Measurements from ENCODE around the gene CCDC102B. TPM values are rescaled to one million over a fixed set of nuclear protein-coding genes. Genes with fewer than 3 reads are reported as not detected.

Gene CCDC102B
- polyA plus RNA-seq, 1 donor from 2014 or later: 8.7 TPM

DNA sequence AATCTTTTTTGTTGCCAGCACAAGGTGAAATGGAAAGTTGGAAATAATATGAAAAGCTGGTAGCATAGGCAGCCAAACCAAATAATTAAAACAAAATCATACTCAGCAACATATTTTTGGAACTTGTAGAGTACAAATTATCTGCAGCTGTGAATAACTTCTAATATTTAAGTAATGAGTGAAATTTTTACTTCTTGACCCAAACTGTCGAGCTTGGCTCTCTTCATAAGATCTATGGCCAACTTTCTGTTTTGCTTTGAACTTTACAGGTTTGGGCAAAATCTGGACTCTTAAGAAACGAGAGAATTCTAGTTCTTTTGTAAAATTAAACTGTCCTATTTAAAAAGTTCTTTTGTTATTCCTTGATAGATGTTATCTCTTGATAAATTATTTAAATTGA lies 25.6 kb upstream of the CCDC102B start:
- H3K4me3 ChIP-seq (ENCODE audit: low read length): no peak overlapping the region
- TF ChIP-seq, protein P1, sequence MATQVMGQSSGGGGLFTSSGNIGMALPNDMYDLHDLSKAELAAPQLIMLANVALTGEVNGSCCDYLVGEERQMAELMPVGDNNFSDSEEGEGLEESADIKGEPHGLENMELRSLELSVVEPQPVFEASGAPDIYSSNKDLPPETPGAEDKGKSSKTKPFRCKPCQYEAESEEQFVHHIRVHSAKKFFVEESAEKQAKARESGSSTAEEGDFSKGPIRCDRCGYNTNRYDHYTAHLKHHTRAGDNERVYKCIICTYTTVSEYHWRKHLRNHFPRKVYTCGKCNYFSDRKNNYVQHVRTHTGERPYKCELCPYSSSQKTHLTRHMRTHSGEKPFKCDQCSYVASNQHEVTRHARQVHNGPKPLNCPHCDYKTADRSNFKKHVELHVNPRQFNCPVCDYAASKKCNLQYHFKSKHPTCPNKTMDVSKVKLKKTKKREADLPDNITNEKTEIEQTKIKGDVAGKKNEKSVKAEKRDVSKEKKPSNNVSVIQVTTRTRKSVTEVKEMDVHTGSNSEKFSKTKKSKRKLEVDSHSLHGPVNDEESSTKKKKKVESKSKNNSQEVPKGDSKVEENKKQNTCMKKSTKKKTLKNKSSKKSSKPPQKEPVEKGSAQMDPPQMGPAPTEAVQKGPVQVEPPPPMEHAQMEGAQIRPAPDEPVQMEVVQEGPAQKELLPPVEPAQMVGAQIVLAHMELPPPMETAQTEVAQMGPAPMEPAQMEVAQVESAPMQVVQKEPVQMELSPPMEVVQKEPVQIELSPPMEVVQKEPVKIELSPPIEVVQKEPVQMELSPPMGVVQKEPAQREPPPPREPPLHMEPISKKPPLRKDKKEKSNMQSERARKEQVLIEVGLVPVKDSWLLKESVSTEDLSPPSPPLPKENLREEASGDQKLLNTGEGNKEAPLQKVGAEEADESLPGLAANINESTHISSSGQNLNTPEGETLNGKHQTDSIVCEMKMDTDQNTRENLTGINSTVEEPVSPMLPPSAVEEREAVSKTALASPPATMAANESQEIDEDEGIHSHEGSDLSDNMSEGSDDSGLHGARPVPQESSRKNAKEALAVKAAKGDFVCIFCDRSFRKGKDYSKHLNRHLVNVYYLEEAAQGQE (IDR thresholded peaks at IDR 0.05; ENCODE audit: borderline replicate concordance): no peak
- TF ChIP-seq MXI1 (conservative IDR thresholded peaks at IDR 0.05; ENCODE audit: poor library complexity, severe bottlenecking): no peak
- no peak for TF ChIP-seq POLR2AphosphoS5 (IDR thresholded peaks at IDR 0.05)
- TF ChIP-seq TAF1 (IDR thresholded peaks at IDR 0.05; ENCODE audit: low read depth): no peak
- TF ChIP-seq, protein P2, sequence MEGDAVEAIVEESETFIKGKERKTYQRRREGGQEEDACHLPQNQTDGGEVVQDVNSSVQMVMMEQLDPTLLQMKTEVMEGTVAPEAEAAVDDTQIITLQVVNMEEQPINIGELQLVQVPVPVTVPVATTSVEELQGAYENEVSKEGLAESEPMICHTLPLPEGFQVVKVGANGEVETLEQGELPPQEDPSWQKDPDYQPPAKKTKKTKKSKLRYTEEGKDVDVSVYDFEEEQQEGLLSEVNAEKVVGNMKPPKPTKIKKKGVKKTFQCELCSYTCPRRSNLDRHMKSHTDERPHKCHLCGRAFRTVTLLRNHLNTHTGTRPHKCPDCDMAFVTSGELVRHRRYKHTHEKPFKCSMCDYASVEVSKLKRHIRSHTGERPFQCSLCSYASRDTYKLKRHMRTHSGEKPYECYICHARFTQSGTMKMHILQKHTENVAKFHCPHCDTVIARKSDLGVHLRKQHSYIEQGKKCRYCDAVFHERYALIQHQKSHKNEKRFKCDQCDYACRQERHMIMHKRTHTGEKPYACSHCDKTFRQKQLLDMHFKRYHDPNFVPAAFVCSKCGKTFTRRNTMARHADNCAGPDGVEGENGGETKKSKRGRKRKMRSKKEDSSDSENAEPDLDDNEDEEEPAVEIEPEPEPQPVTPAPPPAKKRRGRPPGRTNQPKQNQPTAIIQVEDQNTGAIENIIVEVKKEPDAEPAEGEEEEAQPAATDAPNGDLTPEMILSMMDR (IDR thresholded peaks at IDR 0.05; ENCODE audit: poor library complexity, severe bottlenecking): no peak
- no peak for TF ChIP-seq EP300 (conservative IDR thresholded peaks at IDR 0.05; ENCODE audit: poor library complexity, severe bottlenecking)
- no peak for TF ChIP-seq RAD21 (conservative IDR thresholded peaks at IDR 0.05)
- no peak for TF ChIP-seq EZH2 (IDR thresholded peaks at IDR 0.05; ENCODE audit: borderline replicate concordance, insufficient read depth, low read length, poor library complexity, severe bottlenecking)
- no peak for TF ChIP-seq SMC3 (conservative IDR thresholded peaks at IDR 0.05; ENCODE audit: poor library complexity)
- H4K20me1 ChIP-seq (ENCODE audit: insufficient read depth): no peaks in the 10 kb centered on the region
- H2AFZ ChIP-seq (ENCODE audit: low read depth, low read length): no peak overlapping the region
- no peak overlapping the region for H3K27ac ChIP-seq (ENCODE audit: low read length)
- no peaks in the 10 kb centered on the region for H3K36me3 ChIP-seq (ENCODE audit: insufficient read depth, low read length)
- no peaks in the 10 kb centered on the region for H3K9me2 ChIP-seq (ENCODE audit: insufficient read depth, low read length)
- no peaks in the 10 kb centered on the region for H3K27me3 ChIP-seq (ENCODE audit: insufficient read depth, low read depth, low read length)
- H3K79me2 ChIP-seq (replicated peaks; ENCODE audit: insufficient read depth, low read length): no peaks in the 10 kb centered on the region
- no peaks in the 10 kb centered on the region for H3F3A ChIP-seq (ENCODE audit: insufficient read depth, low read length, poor library complexity, severe bottlenecking)
- no peaks in the 10 kb centered on the region for H3K9me3 ChIP-seq (ENCODE audit: low read length)
- no peak overlapping the region for H3K9ac ChIP-seq (ENCODE audit: low read length)
- H3K4me2 ChIP-seq (ENCODE audit: low read length): no peak overlapping the region

DNA sequence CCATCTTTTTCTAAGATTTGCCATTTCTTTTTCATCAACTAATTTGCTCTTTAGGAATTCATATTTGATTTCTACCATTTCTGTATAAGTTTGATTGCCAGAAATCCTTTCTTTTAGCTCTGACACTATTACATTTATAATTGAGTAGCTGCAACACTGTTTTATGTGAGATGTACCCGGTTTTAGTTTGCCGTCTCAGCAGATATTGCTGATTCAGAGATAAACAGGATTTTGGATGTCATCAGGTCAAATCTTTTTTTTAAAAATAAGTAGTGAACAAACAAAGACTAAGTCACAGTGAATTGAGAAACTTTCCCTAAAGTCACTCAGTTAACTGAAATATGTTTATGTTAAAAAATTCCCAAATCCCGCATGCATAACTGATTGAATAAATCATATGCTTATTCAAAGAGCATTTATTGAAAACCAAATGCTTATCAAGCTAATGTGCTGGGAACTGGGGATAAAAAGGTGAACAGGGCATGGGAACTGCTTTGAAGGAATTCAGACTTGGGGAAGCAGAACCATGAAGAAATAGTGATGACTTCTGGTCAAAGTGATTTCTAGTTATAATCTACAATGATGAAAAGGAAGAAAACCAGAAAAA lies 19.5 kb upstream of the CCDC102B start:
- Histone ChIP-seq H3K27ac (ENCODE audit: low read length) (no peak overlapping the region), H3K79me2 (replicated peaks; ENCODE audit: insufficient read depth, low read length) (no peaks in the 10 kb centered on the region), H3F3A (ENCODE audit: insufficient read depth, low read length, poor library complexity, severe bottlenecking) (no peaks in the 10 kb centered on the region), H2AFZ (ENCODE audit: low read depth, low read length) (no peak overlapping the region), H4K20me1 (ENCODE audit: insufficient read depth) (no peaks in the 10 kb centered on the region), H3K4me2 (ENCODE audit: low read length) (no peak overlapping the region), H3K9me3 (ENCODE audit: low read length) (no peaks in the 10 kb centered on the region), H3K27me3 (ENCODE audit: insufficient read depth, low read depth, low read length) (no peaks in the 10 kb centered on the region), H3K9ac (ENCODE audit: low read length) (no peak overlapping the region), H3K4me3 (ENCODE audit: low read length) (no peak overlapping the region), H3K36me3 (ENCODE audit: insufficient read depth, low read length) (no peaks in the 10 kb centered on the region), H3K9me2 (ENCODE audit: insufficient read depth, low read length) (no peaks in the 10 kb centered on the region)
- TF ChIP-seq, protein P1 (IDR thresholded peaks at IDR 0.05; ENCODE audit: borderline replicate concordance): no peak
- TF ChIP-seq MXI1 (conservative IDR thresholded peaks at IDR 0.05; ENCODE audit: poor library complexity, severe bottlenecking): no peak
- TF ChIP-seq, protein P2 (IDR thresholded peaks at IDR 0.05; ENCODE audit: poor library complexity, severe bottlenecking): no peak
- no peak for TF ChIP-seq POLR2AphosphoS5 (IDR thresholded peaks at IDR 0.05)
- no peak for TF ChIP-seq RAD21 (conservative IDR thresholded peaks at IDR 0.05)
- TF ChIP-seq EZH2 (IDR thresholded peaks at IDR 0.05; ENCODE audit: borderline replicate concordance, insufficient read depth, low read length, poor library complexity, severe bottlenecking): no peak
- TF ChIP-seq TAF1 (IDR thresholded peaks at IDR 0.05; ENCODE audit: low read depth): no peak
- TF ChIP-seq EP300 (conservative IDR thresholded peaks at IDR 0.05; ENCODE audit: poor library complexity, severe bottlenecking): no peak
- no peak for TF ChIP-seq SMC3 (conservative IDR thresholded peaks at IDR 0.05; ENCODE audit: poor library complexity)

Measured in neural cell (in vitro differentiated cells).